DMS114 treated with DMSO at 0.1 percent for 48 hours (cell line): ENCODE results near the gene CENPF.
A peak's percentile ranks its signal among the peaks of the same experiment; 100 is the strongest.

Experiments
- DNase-seq: peaks from one replicate; lab custom pipeline; 2025; ENCODE audit not compliant: unreplicated experiment; lab: John Stamatoyannopoulos, UW

Gene CENPF

DNA sequence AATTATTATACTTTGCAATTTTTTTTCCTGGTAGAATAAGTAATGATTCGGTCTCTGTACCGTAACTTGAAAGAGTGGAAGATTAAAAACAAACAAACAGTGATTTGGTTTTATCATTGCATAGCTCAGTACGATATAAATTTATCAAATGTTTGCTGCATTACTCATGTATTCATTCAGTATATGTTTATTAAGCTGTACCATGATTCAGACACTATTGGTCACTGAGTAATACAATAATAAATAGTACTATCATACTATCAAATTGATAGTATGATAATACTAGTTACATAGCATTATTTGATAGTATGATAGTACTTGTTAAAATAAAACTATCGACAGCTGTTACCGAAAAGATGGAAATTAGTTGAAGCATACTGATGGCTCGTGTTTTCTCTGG is 12.1 kb downstream of the CENPF start:
- DNase-seq = no peak

DNA sequence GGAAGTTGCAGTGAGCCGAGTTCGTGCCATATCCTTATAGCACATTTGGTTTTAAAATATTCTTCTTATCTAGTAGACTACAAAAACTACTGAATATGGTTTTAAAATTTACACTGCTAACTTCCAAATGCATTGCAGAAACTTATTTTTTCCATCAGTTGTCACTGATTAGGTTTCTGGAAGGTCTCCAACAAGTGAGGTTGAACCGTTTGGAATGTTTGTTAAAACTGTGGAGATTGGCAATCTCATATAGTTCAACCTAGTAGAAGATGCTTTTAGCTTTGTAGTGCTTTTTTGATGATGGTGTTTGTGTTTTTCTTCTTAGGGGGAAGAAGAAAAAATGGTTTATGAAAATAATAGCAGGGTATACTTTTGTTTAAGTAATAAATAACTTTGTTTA is 12.9 kb downstream of the CENPF start:
- DNase-seq = no peak

DNA sequence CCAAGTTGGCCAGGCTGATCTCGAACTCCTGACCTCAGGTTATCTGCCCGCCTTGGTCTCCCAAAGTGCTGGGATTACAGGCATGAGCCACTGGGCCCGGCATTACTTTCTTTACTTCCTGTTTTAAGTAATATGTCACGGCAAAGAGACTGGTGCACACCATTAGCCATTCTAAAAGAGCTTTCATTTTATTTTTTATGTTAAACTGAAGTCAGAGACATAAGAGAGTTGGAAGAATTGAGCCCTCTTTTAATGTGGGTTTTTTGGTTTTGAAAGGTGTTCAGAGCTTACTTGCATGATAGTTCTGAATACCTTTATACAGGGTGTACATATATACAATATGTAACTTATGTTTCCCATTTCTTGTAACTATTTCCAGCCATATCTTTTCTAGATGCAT is 14.3 kb downstream of the CENPF start:
- no peak for DNase-seq

DNA sequence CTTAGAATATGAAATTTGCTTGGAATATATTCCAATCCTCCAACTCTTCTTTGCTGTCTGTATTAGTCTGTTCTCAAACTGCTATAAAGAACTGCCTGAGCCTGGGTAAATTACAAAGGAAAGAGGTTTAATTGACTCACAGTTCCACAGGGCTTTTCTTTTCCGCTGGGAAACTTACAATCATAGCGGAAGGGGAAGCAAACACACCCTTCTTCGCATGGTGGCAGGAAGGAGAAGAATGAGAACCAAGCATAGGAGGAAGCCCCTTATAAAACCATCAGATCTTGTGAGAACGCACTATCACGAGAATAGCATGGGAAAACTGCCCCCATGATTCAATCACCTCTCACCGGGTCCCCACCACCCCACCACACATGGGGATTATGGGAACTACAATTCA is 14.8 kb downstream of the CENPF start:
- DNase-seq = no peak

DNA sequence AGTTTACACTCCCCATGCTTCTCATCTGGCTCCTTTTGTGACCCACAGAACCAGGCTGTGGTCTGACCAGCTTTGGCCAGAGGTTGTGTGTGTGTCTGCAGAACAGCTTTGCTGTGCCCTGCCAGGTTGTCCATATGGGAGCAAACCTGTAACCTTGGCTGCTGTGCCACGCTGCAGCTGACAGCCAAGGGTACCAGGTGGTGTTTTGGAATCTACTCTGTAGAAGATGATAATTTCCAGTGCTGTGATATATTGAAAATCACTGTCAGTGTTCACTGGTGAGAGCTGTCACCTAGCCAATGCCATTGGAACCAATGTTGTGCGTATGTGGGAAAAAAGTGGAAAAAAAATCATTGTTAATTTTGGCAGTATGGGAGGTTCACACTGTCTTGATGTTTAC is 18.2 kb downstream of the CENPF start:
- DNase-seq = no peak

DNA sequence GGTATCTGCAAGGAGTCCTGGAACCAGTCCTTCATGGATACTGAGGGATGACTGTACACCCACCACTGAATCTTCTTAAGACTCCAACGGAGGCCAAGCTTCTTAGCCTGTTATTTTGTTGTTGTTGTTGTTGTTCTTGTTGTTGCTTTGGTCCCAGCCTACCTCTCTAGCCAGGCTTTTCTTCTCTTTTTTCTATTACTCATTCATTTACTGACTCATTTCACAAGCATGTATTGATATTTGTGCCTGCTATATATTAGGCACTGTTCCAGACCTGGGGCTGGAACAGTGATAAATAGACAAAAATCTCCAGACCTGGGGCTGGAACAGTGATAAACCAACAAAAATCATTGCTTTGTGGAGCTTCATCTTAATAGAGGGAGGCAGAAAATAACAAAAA is 20.4 kb downstream of the CENPF start:
- DNase-seq = no peak

DNA sequence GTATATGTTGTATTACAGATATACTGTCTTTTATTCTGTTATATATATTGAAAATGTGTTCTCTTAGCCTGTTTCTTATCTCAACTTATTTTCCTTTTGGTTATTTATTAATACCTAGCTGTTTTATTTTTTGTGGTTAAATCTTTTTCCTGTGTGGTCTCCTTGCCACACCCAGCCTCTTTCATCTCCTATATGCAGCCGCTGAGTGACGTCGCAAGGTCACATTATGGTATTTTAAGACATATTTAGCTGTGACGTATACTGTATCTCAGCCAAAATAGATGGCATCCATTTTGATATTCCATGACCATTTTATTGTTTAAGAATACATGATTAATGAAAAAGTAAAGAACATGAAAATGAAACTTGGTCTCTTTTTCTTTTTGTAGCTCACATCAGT is 29.1 kb downstream of the CENPF start:
- no peak for DNase-seq

DNA sequence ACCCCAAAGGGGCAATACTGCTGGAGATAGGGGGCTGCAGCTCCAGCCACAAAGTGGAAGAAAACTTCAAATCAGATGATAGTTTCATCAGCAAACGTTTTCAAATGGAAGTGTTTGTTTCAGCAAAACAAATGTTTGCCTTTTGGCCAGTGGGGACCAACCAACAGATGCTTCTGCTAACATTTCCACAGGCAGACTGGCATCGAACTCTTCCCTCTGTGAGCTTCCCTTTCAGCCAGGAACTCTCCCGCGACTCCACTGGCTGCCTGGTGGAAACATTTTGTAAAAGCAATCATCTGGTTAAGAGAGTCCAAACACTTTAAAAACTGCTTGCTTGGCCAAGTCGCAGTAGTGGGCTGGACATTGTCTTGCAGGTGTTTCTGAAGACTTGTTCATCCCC is 30.7 kb downstream of the CENPF start:
- no peak for DNase-seq

DNA sequence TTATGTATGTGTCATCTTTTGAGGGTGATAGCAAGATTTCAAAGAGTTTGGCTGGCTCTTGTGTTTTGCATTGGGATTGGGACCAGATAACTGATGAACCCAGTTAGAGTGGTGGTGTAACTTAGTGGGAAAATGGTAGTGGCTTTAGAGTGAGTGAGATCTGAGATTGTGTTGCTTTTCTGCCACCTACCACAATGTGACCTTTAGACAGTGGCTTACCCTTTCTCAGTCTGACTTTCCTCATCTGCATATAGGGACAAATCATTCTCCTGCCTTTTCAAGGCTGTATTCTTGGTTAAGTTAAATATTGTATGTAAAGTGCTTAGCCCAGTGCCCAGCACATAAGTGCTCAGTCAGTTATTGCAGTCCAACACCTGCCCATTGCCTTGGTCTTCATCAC is 31.3 kb downstream of the CENPF start:
- DNase-seq = no peak

DNA sequence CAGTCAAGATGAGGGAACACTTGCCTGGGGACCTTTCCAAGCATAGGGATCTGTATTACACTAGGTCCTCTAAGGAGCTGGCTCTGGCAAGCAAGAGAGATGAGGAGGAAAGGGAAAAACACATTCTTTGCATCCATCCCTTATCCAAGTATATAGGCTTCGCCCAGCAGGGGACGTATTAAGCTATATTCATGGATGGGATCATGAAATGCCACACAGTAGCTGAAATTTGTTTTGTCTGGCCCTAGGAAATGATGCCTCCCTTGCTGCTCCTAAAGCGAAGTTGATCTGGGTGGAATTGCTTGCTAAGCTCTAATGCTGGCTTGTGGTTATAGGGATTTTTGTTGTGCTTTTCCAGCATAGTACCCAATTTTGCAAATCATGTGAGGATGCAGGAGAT is 32.1 kb downstream of the CENPF start:
- DNase-seq = no peak

DNA sequence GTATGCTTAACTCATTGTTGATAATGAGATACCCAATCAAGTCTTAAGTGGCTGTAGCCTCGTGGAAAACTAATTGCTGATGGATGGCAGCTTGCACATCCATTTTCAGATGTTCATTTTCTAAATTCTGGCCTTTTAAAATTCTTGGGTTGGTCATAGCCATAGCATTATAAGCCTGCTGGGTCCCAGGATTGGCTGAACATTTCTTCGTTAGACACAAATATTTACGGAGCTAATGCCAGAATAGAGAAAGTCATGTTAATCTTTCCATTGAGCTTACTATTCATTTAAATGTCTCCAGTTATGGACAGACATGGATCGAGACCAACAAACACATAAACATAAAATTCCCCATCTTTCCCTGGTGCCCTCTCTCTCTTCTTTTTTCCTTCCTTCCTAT is 32.5 kb downstream of the CENPF start:
- no peak for DNase-seq

DNA sequence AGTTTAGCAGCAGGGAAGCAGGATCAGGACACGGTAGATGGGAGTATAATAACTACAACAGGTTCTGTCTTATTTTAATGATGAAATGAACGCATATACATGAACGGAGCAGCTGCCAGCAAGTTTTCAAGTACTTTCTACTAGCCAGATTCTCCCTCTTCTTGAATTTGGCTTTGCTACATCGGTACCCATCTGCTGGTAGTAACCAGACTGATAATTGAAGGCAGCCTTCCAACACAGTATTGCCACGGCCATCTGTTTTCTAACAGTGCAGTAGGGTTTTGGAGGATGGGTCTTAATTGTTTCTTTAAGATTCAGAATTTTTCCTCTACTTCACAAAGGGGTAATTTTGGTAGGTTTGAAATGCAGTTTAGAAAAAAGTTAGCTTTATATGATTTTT is 33.4 kb downstream of the CENPF start:
- no peak for DNase-seq

DNA sequence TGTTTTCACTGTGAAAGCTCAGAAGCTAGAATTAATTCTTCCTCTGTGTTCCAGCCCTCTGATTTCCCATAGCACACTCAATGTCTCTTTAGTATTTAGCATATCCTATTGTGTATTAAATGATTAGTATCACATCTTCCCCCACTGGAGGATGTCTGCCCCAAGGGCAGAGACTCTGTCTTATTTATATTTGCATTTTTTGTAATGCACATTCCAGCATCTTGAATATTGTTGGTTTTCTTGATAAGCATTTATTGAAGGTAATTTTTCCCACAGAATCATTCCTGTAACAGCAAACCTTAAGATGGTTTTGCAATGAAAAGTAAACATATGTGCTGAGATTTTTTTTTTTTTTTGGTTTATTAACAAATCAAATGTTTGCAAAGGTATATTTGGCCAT is 34.1 kb downstream of the CENPF start:
- DNase-seq = no peak

DNA sequence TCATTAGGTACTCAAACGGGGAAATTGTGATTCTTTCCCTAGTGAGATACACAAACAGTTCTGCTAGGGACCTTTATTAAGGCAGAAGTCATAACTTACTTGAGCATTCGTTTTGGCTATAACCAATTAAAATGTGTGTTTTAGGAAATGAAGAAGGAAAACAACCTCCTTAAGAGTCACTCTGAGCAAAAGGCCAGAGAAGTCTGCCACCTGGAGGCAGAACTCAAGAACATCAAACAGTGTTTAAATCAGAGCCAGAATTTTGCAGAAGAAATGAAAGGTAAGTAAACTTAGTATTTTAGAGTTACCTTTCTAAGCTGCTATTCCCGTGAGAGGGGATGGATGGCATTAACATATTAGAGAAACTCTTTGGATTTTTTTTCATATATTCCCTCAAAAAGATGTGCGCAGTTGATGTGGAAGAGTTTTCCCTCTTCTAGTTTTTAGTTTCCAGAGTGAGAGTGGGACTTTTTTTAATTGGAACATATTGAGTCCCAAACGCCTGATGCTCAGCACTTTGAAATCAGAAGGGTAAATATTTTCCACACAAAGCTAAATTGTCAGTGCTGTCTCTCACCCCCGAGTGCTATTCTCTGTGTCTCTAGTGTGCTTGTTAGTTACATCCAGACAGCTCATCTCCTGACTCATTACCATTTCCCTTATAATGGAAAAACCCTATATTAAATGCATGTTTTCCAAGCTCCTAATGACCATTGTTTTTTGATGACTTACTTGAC is 34.9 kb downstream of the CENPF start:
- peak; percentile 21 for DNase-seq

DNA sequence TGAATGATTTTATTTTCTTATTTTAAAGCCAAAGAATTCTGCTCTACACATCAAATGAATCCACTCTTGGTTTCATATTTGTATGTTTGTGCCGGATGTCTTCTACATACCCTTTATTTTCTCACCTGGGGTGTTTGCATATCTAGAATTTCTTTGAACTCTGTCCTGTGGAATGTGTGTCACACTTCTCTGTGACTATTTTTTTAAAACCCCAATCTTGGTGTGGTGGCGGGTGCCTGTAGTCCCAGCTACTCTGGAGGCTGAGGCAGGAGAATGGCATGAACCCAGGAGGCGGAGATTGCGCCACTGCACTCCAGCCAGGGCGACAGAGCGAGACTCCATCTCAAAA is 35.4 kb downstream of the CENPF start:
- no peak for DNase-seq

DNA sequence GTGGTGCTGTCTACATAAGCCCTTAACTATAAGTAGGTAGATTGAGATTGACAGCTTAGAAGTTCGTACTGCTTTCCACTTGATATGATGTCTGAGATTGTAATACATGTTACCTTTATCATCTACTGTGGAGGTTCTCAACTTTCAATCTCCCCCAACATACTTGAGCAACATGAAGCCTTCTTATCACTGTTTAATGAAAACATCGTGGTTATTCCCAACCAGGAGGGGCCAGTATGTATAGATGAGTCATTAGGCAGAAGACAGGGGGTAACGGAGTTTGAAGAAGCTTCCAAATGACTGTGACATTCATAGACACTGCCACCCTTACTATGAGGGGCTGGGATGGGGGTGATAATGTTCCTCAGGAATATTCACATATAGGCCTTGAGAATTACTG is 36.0 kb downstream of the CENPF start:
- DNase-seq = no peak

DNA sequence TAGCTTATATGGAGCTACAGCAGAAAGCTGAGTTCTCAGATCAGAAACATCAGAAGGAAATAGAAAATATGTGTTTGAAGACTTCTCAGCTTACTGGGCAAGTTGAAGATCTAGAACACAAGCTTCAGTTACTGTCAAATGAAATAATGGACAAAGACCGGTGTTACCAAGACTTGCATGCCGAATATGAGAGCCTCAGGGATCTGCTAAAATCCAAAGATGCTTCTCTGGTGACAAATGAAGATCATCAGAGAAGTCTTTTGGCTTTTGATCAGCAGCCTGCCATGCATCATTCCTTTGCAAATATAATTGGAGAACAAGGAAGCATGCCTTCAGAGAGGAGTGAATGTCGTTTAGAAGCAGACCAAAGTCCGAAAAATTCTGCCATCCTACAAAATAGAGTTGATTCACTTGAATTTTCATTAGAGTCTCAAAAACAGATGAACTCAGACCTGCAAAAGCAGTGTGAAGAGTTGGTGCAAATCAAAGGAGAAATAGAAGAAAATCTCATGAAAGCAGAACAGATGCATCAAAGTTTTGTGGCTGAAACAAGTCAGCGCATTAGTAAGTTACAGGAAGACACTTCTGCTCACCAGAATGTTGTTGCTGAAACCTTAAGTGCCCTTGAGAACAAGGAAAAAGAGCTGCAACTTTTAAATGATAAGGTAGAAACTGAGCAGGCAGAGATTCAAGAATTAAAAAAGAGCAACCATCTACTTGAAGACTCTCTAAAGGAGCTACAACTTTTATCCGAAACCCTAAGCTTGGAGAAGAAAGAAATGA is 37.6 kb downstream of the CENPF start:
- no peak for DNase-seq

DNA sequence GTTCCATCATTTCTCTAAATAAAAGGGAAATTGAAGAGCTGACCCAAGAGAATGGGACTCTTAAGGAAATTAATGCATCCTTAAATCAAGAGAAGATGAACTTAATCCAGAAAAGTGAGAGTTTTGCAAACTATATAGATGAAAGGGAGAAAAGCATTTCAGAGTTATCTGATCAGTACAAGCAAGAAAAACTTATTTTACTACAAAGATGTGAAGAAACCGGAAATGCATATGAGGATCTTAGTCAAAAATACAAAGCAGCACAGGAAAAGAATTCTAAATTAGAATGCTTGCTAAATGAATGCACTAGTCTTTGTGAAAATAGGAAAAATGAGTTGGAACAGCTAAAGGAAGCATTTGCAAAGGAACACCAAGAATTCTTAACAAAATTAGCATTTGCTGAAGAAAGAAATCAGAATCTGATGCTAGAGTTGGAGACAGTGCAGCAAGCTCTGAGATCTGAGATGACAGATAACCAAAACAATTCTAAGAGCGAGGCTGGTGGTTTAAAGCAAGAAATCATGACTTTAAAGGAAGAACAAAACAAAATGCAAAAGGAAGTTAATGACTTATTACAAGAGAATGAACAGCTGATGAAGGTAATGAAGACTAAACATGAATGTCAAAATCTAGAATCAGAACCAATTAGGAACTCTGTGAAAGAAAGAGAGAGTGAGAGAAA is 38.4 kb downstream of the CENPF start:
- no peak for DNase-seq

DNA sequence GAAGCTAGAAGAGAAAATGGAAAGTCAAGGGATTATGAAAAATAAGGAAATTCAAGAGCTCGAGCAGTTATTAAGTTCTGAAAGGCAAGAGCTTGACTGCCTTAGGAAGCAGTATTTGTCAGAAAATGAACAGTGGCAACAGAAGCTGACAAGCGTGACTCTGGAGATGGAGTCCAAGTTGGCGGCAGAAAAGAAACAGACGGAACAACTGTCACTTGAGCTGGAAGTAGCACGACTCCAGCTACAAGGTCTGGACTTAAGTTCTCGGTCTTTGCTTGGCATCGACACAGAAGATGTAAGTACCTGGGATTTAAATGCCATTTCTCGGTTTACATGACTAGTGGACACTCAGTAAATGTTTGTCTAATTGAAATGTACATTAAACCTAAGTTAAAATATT is 40.0 kb downstream of the CENPF start:
- no peak for DNase-seq

DNA sequence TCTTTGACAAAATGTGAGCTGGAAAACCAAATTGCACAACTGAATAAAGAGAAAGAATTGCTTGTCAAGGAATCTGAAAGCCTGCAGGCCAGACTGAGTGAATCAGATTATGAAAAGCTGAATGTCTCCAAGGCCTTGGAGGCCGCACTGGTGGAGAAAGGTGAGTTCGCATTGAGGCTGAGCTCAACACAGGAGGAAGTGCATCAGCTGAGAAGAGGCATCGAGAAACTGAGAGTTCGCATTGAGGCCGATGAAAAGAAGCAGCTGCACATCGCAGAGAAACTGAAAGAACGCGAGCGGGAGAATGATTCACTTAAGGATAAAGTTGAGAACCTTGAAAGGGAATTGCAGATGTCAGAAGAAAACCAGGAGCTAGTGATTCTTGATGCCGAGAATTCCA is 42.7 kb downstream of the CENPF start:
- DNase-seq = no peak

DNA sequence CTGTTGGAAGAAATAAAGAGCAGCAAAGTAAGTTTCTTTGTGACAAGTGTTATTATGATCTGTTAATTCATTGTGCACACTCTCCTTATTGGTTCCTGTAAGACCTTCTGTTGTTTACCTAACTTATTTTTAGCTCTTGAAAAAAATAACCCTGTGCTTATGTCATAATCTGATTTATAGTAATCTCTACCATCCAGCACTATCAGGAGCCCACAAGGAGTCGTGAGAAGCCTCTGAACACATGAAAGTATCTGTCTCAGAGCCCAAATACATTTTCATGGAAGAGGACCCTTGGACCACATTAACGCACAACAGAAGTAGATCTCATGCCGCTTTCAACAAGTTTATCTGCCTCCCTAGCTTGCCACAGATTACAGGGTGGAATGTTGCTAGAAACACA is 45.8 kb downstream of the CENPF start:
- DNase-seq = no peak

DNA sequence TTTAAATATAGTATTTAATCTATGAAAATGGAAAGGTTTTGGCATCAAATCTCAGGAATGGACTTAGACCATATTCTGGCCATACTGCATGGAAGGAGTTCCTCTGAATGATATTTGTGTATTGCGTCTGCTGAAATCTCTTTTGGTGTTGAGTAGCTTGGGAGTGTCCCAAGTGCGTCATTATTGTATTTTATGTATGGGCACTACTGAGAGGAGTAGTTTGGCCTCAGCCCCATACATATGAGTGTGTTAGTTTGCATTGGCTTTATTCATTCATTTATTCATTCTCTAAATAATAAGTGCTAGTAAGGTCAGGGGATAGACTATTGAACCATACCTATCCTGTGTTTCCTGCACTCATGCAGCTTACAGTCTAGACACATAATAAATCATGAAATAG is 46.6 kb downstream of the CENPF start:
- no peak for DNase-seq
